G401 (cell line): Measurements from ENCODE around the gene TMPRSS13. TPM values are rescaled to one million over a fixed set of nuclear protein-coding genes. Genes with fewer than 3 reads are reported as not detected.

ENCODE experiments used
- DNase-seq: peaks from one replicate; pipeline ENCODE4 v3.0.0-alpha.2; 2015; ENCODE audit warnings: low spot score
- in situ Hi-C: cut with HindIII; loops from 2 replicates; pipeline ENCODE4 v1.10.0; 2016; ENCODE audit warnings: low sequenced_read_pairs, mixed read lengths
- total RNA-seq: library from RNA; depleted of rRNA; stranded (reverse); fragments of >200 nt; shearing (Covaris generic); gene quantifications from 2 replicates; pipeline ENCODE4 v1.2.3, GENCODE V29; 2014

The TMPRSS13 gene
- total RNA-seq, 1 experiment from 2014 or later = not detected

DNA sequence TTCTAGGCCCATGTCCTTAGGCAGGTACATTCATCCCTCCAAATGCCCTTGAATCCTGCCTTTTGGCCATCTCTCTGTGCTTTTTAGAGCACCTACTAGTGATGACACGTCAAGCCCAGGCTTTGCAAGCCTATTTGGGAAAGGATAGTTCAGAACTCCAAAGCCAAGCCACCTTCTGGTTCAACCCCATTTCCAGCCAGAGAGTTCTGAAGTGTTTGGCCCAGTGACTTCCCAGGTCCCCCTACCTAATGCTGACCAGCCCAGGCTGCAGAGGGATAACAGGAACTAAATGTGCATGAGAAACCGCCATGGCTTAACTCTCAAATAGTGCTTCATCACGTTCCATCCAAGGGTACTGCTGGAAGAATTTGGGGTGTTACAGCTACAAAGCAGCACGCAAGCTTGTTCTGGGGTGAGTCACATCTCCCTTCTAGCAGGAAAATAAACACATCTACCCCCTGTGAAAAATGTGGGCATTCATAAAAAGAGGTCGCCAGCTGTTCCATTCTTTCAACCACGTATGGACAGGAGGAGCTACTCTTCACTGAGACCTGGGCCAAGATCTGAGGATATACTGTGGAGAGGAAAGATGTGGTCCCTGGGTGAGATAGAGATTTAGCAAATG, 50.8 kb downstream of the TMPRSS13 start:
- DNase-seq = no peak
- in situ Hi-C loops = no loop called here

DNA sequence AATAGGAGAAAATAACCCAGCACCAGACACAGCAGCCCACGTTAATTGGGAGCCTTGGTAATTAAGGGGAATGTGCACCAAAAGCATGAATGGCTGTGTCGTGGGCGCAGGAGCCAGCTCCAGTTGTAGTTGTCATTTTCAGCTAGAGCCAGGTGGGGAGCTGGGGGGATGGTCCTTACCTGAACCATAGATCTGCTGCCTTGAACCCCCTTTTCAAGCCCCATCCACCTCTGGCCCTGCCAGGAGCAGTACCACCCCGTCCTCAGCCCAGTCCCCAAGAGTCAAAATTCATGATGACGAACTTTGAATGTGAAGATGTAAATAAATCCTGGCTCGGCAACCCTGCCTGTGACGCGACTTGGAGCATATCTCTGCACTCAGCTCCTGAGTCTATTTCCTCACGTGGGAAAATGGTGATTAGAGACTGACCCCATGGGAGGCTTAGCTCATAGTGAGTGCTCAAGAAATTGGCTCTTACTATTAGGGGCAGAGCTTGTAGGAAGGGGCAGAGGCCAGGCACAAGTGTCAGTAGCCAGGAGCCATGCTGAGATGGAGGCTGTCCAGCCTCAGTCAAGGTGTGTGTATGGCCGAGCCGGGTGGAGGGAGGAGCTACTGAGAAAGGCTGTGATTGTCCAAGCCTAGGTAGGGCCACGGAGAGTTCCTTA, 52.0 kb downstream of the TMPRSS13 start:
- peak; percentile 95 for DNase-seq
- in situ Hi-C loops = no loop called here

DNA sequence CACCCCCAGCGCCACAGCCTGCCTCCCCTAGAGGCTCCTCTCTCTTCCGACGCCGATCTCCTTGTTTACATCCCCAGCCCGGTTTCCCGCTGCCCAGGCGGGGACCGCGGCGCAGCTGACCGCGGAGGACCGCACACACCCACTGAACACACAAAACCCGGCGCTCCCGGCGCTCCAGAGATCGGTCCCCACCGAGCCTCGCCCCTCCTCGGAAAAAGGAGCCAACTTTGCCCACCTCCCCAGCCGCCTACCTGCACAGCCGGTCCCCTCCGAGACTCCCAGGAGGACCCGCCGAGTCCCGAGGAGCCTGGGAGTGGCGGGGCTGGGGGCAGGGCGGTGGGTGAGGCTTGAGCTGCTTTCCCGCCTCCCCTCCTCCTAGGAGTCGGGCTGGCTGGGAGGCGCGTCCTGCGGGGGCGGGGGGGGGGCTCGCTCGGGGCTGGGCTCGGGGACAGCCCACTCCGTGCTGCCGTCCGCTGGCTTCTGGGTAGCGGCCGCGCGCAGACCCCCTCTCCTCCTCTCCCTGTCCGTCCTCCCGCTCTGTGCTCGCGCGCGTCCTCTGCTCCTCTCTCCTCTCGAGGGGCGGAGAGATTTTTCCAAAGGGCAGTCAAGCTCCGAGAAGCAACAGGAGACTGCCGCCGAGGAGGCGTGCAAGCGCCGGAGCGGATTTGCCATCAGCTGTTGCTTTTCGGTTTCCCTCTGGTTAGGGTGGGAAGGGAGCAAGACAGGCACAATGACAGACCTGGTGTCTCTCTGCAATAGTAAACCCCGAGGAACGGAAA, 52.7 kb downstream of the TMPRSS13 start, which contains the start of gene FXYD6:
Gene FXYD6, minus strand, starts transcription at position 318 of the 779 bp plus-strand sequence. CDS start 33,882 bp downstream, outside the sequence.
- in situ Hi-C loops = no loop called here

DNA sequence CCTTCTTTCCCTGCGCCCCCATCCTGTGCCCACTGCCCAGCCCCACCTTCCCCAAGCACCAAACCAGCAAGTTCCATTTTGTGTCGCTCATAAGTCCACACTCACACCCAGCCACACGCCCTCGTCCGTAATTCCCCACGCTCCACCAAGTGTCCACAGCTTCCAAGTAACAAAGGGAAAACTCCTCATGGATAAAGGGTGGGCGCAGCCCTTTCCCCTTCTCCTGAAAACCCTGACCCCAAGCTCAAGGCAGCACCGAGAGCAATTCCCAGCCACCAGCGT, 53.2 kb downstream of the TMPRSS13 start:
- in situ Hi-C loops = no loop called here
- peak; percentile 53 for DNase-seq

More for the DNA sequence above, 52.7 kb downstream of the TMPRSS13 start, which contains the start of gene FXYD6:
- peak; percentile 79 for DNase-seq

DNA sequence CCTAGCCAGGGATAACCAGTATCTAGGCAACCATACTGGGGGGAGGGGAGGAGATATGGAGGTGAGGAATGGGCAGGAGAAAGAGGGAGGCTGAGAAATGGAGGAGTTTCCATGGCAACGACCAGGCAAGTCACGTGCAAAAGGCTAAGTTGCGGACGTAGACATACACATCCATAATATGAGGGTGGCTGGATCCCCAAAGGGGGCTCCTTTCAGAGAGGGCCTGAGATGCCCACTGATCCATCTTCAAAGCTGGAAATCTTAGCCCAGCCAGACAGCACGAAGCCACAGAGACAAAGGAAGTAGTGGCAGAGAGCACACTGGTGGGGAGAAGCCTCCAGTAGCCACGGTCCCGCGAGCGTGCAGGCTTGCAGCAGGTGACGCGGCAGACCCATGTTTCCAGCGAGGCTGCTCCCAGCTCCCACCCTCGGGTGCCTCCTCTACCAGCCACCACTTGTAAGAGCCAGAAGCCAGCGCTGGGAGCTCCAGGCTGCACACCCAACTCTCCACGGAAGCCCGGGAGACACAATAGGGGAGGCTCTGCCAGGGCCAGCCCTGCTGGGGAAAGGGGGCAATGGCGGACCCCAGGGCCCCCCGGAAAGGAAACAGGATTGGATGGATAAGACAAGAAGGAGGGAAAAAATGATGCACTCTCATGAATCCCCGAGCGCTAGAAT, 53.7 kb downstream of the TMPRSS13 start:
- DNase-seq = peak; percentile 79
- in situ Hi-C loops = no loop called here

DNA sequence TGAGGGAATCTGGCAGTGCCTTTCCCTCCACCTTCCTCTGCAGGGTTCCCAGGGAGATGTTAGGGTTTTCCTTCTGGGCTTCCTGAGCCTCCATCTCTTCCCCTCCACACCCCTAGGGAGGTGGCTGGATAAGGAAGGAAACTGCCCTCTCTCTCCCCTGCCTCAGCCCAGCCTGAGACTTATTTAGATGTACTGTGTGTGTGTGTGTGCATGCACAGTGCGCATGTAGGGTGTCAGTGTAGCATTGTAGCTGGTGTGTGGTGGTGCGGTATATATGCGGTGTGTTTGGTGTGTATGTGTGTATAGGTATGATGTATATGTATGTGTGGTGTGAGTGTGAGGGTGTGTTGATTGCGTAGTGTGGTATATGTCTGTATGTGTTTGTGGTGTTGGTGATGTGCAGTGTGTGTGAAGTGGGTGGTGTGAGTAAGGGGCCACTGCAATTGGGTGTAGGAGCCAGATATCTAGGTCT, 54.3 kb downstream of the TMPRSS13 start:
- DNase-seq = peak; percentile 43
- in situ Hi-C loops = no loop called here

DNA sequence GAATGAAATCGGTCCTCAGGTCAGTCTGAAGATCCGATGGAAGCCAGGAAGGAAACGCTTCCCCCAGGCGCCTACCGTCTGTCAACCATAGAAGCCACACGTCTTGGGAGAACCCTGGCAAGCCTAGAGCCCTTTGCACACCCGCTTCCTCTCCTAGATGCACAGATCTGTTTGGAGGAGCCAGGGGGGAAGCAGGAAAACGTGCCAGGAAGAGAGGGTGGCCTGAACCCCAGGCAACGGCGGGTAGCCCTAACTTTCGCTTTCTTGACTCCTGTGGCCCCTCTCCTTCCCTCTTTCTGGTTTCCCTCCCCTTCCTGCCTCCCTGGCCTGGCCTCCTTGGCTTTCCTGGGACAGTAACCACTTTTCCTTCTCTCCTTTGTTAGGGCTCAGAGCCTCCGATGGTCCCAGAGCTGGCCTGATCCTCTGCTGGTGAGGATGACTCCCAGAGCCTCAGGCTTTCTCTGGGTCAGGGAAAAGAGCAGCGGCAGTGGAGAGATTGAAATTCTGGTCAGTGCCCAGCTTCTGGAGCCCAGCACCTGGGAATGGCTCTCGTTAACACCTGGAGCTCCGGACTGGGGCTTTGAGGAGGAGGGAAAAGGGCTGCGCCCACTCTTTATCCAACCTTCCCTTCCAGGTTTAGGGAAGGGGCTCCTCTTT, 54.8 kb downstream of the TMPRSS13 start:
- in situ Hi-C loops = no loop called here
- DNase-seq = peak; percentile 50

DNA sequence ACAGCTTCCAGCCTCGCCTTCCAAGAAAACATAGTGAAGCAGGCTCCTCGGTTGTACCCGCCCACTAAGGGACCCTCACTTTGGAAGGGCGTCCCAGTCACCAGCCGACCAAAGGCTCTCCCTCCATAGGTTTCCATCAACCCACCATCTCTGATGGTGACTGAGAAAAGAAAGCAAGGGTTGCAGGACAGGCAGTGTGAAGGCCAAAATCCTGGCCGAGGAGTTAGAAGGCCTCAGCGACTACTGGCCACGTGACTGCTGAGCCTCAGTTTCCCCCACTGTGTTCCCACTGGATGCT, 55.4 kb downstream of the TMPRSS13 start:
- no peak for DNase-seq
- in situ Hi-C loops = no loop called here

DNA sequence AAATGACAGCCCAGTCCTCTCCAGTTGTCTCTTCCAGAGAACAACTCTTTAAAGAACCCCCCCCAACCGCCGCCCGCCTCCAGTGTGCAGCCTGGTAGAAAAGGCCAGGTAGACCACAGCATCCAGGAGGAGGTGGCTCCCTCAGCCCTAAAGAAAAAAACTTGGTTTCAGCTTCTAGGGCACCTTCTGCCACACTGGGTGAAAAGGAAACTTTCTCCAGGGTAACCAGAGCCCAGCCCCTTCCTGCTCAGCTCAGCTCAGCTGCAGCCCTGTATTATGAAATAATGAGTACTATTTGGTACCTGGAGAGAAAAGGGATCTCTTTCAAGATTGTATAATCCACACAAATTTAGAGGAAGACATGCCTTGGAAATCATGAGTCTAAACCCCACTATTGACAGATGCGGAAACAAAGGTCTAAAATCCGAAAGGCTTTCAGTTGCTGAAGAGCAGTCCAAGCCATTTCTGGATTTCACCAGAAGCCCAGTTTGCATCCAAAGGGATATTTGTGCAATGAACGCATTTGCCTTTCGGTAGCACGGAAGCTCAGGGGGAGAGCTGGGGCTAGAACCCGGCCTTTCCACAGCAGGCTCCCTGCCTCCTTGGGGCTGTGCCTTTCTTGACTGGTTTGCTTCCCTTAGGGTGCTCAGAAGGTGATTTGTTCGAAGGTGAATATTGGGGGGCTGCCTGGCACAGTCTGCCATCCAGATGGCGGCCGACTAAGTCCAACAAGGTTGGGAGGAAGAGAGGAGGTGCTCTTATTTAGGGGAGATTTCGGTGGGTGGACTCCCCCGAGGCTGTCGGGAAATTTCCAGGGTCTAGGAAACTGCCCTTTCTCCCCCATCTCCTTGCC, 56.0 kb downstream of the TMPRSS13 start:
- DNase-seq = no peak
- in situ Hi-C loops = no loop called here

DNA sequence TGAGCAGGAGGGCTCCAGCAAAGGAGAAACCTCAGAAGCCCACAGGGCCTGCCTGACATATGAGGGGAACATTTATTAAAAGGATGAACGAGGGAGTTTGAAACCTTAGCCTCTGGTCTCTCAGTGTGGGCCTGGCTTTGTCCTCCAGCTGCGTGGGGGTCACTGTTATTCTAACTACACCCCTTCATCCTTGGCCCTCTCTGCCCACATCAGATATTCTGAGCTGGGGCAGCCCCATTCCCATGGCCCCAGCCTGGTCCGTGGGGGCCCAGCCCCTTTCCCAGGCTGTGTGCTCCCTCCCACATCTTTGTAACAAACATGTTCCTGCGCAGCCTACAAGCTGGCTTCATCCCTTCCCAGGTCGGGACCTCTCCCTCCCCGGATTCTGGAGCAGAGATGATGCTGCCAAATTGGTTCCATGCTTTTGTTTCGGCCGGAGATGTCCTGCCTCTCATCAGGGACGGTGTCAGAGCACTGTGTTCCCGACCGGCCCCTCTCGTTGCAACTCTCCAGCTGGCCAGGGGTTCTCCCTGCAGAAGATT, 56.7 kb downstream of the TMPRSS13 start:
- peak; percentile 51 for DNase-seq
- in situ Hi-C loops = no loop called here

DNA sequence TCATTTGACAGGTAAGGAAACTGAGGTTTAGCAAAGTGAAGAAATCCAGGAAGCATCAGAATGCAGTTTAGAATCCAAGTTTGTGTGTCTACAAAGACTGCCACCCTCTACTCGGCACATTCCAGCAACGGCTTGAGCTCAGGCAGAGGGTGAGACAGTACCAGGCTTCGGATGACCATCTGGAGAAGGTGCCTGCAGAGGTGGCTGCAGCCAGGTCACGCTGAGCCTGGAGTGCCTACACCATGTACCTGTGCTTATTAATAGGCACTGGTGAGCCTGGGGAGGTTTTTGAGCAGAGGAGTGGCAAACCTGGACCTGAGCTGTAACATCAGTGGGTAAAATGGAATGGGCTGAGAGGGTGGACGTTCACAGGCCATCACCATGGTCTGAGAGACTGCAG, 57.4 kb downstream of the TMPRSS13 start:
- DNase-seq = peak; percentile 58
- in situ Hi-C loops = no loop called here

DNA sequence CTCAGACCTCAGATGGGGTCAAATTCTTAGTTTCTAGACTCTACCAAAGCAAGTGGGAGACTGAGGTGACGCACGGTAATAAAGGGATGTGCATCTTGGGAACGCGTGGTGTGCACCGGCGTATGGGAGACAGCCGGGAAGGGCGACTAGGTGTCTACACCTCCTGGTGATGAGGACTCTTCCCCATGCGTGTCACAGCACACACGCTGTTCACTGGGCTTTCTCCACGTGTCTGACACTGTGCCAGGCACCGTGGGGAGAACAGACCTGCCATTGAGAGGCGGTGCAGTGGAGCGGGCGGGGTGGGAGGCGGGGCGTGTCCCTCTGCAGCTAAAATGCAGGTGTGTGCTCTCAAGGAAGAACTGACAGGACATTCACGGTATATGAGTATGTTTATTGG, 58.0 kb downstream of the TMPRSS13 start:
- peak; percentile 66 for DNase-seq
- in situ Hi-C loops = no loop called here

DNA sequence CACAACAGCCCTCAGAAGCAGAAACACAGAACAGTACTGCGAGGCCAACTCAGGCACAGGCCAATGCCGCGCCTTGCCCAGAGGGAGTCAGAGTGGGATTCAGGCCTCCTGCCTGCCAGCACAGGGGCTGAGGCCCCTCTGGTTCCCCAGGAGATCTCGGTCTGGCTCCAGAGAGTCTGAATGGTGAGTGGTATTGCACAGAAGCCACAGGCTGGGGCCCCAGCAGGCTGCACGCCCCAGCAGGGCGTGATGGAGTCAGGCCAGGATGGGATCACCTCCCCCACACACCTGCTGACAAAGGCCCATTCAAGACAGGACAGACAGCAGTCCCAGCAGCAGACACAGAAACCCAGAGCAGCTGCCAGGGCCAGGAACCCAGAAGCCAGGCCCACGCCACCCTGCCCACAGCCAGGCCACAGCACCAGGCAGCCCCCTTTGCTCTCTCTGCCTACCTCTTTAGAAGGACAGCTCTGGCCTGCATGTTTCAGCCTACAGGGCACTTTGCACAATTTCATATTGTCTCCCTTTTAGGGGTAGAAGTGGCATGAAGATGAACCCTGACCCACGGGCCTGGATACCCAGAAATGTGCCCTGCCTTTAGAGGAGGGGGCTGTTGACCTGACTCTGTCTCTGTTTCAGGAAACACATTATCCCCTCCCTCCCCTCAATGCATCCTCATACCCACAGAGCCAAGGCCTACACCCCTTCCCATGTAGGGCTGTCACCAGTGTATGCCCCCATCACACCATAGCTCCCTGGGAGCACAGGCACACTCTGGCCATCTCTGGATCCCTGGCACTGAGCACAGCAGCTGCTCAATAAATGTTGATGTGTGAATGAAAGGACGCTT, 58.9 kb downstream of the TMPRSS13 start:
- in situ Hi-C loops = no loop called here
- peak; percentile 62 for DNase-seq

DNA sequence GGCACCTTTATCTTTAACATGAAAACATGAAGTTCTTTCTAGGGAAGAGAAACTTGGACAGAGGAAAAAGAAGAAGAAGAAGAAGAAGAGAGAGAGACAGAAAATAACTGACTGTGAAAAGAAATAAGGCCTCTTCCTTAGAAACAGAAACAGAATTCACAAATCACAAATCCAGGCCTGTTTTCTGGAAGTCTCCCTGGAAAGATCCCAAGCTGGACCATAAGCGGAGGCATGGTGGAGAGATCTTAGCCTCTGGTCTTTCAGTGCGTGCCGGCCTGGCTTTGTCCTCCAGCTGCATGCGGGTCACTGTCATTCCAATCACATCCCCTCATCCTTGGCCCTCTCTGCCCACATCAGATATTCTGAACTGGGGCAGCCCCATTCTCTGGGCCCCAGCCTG, 59.6 kb downstream of the TMPRSS13 start:
- DNase-seq = no peak
- in situ Hi-C loops = no loop called here

DNA sequence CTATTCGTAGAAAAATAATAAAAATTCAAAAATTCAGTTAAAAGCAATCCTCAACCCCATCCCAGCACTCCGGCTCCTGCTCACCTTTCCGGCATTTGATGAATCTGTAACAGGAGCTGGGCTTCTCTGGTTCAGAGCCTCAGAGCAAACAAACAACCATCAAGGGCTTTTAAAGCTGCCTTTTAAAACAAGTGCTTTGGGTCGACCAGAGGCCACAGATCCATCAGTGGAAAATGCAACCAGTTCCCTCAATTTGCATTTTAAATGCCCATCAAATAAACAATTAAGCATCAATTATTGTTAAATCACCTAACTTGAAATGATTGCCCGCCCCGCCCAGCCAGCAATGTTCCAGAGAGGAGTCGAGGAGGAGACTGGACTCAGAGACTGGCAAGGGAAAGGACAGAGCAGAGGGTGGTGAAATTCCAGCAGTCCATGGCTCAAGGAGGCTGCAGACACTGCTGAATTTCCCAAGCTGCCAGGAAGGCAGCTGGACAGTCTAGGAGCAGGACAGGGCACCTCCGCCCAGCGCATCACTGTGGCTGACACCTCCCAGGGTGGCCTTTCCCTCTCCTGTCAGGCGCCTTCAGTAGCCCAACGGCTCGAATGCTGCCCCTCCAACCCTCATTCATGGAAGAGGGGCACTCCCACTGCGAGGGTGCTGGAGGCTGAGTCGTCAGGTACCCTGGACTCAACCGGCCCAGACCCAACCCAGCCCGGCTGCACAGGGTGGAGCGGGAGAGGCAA, 60.2 kb downstream of the TMPRSS13 start:
- DNase-seq = peak; percentile 45
- in situ Hi-C loops = no loop called here

DNA sequence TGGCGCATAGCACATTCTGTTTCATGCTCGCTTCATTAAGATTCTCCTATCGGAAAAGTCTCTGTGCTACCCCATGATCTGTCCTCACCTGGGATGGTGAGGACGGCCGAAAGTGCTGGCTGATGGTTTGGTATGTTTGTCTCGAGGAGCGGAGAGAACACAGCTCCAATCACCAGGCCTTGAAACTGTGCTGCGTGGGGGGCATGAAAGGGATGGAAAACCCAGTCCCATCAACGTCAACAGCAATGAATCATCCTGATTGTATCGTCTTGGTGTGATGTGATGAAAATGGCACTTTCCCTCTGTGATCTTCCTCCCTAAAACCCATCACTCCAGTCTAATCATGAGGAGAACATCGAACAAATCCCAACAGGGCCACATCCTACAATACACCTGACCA, 61.1 kb downstream of the TMPRSS13 start:
- no peak for DNase-seq
- in situ Hi-C loops = no loop called here

DNA sequence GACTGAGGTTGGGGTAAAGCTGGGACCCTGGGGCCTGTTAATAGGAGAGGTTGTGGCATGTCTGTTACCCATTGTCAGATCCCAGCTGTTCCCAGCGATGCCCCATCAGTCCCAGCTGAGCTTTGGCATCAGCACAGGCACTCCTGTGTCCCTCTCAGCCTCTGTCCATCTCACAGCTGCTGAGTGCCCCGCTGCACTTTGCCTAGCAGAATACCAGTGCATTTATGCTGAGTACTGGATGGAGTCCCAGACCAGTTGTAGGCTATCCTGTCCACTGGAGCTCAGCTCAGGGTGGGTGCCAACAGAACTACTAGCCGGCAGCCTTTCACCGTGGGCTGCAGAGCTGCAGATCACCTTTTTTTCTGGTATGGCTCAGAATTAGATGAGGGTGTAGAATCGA, 62.7 kb downstream of the TMPRSS13 start:
- peak; percentile 74 for DNase-seq
- in situ Hi-C loops = no loop called here
